Measurements from ENCODE around the gene PHACTR3. TPM values are rescaled to one million over a fixed set of nuclear protein-coding genes. Genes with fewer than 3 reads are reported as not detected.
A peak's percentile ranks its signal among the peaks of the same experiment; 100 is the strongest.

The PHACTR3 gene
- polyA plus RNA-seq, 2 of the 4 experiments (the other 2 are of a cell fraction) = not detected

DNA sequence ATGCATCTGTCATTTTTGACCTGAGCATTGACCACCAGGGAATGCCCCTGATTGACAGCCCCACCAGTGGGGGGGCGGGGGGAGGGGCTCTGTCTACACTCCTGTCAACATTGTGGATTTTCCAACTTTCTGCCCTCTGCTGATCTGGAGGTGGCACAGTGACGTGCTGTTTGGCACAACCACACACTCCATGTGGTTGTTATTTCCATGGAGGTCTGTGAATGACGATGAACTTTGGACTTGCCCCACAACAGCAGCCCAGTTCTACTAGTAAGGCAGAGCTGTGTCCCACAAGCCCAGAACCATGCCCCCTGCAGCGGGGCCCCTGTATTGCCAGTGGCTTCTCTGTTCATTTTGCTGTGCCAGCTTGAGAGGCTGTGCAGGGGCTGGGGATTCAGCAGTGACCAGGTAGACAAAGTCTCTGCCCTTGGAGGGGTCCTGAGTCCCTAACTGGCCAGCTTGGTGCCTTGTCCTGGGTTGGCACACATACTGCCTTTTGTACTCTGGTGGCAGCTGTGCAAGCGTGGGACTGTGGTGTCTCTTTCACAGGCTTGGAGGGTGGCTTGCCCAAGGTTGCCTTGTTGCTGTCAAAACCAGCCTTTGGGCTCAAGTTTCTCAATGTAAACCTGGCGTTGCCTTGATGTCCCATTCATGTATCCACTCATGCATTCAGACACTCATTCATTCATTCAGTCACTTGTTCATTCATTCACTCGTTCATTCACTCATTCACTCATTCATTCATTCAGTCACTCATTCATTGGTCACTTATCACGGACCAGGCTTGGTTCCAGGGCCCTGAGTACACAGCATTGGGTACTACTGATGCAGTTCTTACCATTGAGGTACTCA lies 220.6 kb downstream of the PHACTR3 start:
- Histone ChIP-seq H3K4me3 (no peak overlapping the region), H3K9me3 (no peaks in the 10 kb centered on the region), H3K4me1 (no peaks in the 10 kb centered on the region), H3K27ac (no peak overlapping the region; a peak in 1 of 6 replicates), H3K4me2 (no peak overlapping the region)
- WGBS (ENCODE audit: missing lambda C conversion rate) = 21% methylated on average over 6 of the region's 8 CpGs
- ChIA-PET POLR2A (no interaction called here), CTCF (interaction anchor here (1.6 to 2.0 kb wide), 2 partner anchors 17 to 41 kb away, joined by 4 to 5 read pairs; no protein-coding TSS in a partner anchor)
- DNase-seq (ENCODE audit: low read depth in 1 of 2, low spot score in 1 of 2) (no peak), ATAC-seq (no peak), FAIRE-seq (no peak)
- TF ChIP-seq HOXA7 (CRISPR knock-in tag; IDR thresholded peaks at IDR 0.05) = no peak
- no peak for TF ChIP-seq EHMT2 (IDR thresholded peaks at IDR 0.05; ENCODE audit: low read depth)
- TF ChIP-seq CBX2 (IDR thresholded peaks at IDR 0.05; ENCODE audit: borderline replicate concordance, low read depth) = no peak
- TF ChIP-seq ZNF302 (CRISPR knock-in tag; IDR thresholded peaks at IDR 0.05) = no peak
- TF ChIP-seq KDM5A (IDR thresholded peaks at IDR 0.05) = no peak
- no peak for TF ChIP-seq KDM1A (IDR thresholded peaks at IDR 0.05; ENCODE audit: low read depth)
- TF ChIP-seq TFCP2L1 (CRISPR knock-in tag; IDR thresholded peaks at IDR 0.05) = no peak
- TF ChIP-seq PHF8 (IDR thresholded peaks at IDR 0.05; ENCODE audit: borderline replicate concordance, low read depth) = no peak
- no peak for TF ChIP-seq GATA3 (IDR thresholded peaks at IDR 0.05; ENCODE audit: borderline replicate concordance)
- no peak for TF ChIP-seq HOXB5 (CRISPR knock-in tag; IDR thresholded peaks at IDR 0.05)
- TF ChIP-seq ZFP36 (IDR thresholded peaks at IDR 0.05; ENCODE audit: borderline replicate concordance, partially characterized antibody) = no peak
- no peak for TF ChIP-seq POLR2AphosphoS2 (conservative IDR thresholded peaks at IDR 0.05; ENCODE audit: low read length)
- TF ChIP-seq BHLHE40 (IDR thresholded peaks at IDR 0.05; ENCODE audit: low read depth, low read length) = no peak

DNA sequence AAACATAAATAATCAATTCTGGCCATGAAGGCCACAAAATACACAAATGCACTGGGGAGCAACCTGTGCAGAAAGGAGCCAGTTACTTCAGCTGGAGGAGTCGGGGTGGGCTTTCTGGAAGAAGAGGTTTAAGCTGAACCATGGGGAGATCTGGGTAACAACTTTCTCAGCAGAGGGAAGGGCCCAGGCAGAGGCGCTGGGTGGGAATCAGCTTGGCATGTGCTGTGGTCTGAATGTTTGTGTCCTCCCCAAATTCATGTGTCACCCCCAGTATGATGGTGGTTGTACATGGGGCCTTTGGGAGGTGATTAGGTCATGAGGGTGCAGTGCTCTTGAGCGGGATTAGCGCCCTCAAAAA lies 221.2 kb downstream of the PHACTR3 start:
- DNase-seq (ENCODE audit: low read depth in 1 of 2, low spot score in 1 of 2) (no peak), ATAC-seq (no peak), FAIRE-seq (no peak)
- H3K27ac ChIP-seq = peak overlapping the region in 1 of 2 experiments; percentile 30; a peak in 1 of 6 replicates
- H3K4me3 ChIP-seq = no peak overlapping the region
- ChIA-PET POLR2A (no interaction called here), CTCF (interaction anchor here (1.6 kb wide), 1 partner anchor 42 kb away, joined by 4 read pairs; no protein-coding TSS in a partner anchor)
- H3K4me2 ChIP-seq = no peak overlapping the region
- 42% methylated on average over 3 of the region's 4 CpGs for WGBS (ENCODE audit: missing lambda C conversion rate)
- no peak for TF ChIP-seq HDAC2 (IDR thresholded peaks at IDR 0.05)
- no peak for TF ChIP-seq FOXS1 (CRISPR knock-in tag; IDR thresholded peaks at IDR 0.05)
- H3K4me1 ChIP-seq = no peaks in the 10 kb centered on the region
- H3K9me3 ChIP-seq = no peaks in the 10 kb centered on the region

DNA sequence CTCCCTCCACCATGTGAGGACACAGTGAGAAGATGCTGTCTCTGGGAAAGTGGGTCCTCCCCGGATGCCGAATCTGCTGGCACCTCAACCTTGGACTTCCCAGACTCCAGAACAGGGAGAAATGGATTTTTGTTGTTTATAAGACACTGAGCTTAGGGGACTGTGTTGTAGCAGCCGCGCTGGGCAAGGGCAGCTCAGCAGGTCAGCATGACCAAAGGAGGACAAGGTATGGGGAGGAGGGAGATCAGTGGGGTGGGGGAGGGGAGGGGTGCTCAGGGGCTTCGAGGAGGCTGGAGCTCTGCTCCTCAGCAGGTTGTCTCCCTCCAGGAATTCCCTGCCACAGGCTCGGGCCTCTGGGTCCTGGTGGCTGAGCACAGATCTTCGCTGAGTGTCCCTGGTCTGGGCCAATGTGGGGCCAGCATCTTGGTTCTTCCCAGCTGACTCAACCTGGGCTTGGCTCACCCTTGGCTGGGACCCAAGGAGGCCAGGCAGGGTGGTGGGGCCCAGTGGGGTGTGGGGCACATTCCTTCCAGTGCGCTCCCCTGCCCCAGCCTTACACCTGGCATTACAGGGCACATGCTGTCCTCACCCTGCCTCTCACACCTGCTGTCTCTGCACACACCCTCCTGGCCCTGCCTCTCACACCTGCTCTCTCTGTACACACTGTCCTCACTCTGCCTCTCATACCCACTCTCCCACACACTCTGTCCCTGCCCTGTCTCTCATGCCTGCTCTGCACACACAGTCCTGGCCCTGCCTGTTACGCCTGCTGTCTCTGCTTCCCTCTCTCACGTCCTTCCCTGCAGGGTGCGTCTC lies 221.8 kb downstream of the PHACTR3 start:
- H3K27ac ChIP-seq = peak overlapping the region in 1 of 2 experiments; percentile 30; a peak in 1 of 6 replicates
- ATAC-seq = no peak; a peak in 1 of 6 replicates
- TF ChIP-seq EHMT2 (IDR thresholded peaks at IDR 0.05; ENCODE audit: low read depth) (no peak), NR3C1 (IDR thresholded peaks at IDR 0.05) (no peak), EHF (CRISPR knock-in tag; IDR thresholded peaks at IDR 0.05) (no peak), SMC3 (IDR thresholded peaks at IDR 0.05) (no peak), ZC3H11A (IDR thresholded peaks at IDR 0.05) (no peak), GATA3 (IDR thresholded peaks at IDR 0.05; ENCODE audit: borderline replicate concordance) (no peak), KDM5A (IDR thresholded peaks at IDR 0.05) (no peak), JUN (IDR thresholded peaks at IDR 0.05) (no peak)
- TF ChIP-seq, protein P1, sequence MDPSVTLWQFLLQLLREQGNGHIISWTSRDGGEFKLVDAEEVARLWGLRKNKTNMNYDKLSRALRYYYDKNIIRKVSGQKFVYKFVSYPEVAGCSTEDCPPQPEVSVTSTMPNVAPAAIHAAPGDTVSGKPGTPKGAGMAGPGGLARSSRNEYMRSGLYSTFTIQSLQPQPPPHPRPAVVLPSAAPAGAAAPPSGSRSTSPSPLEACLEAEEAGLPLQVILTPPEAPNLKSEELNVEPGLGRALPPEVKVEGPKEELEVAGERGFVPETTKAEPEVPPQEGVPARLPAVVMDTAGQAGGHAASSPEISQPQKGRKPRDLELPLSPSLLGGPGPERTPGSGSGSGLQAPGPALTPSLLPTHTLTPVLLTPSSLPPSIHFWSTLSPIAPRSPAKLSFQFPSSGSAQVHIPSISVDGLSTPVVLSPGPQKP (IDR thresholded peaks at IDR 0.05; ENCODE audit: low read depth, low read length) = no peak
- TF ChIP-seq, protein P2, sequence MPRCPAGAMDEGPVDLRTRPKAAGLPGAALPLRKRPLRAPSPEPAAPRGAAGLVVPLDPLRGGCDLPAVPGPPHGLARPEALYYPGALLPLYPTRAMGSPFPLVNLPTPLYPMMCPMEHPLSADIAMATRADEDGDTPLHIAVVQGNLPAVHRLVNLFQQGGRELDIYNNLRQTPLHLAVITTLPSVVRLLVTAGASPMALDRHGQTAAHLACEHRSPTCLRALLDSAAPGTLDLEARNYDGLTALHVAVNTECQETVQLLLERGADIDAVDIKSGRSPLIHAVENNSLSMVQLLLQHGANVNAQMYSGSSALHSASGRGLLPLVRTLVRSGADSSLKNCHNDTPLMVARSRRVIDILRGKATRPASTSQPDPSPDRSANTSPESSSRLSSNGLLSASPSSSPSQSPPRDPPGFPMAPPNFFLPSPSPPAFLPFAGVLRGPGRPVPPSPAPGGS (IDR thresholded peaks at IDR 0.05) = no peak
- TF ChIP-seq, protein P3, sequence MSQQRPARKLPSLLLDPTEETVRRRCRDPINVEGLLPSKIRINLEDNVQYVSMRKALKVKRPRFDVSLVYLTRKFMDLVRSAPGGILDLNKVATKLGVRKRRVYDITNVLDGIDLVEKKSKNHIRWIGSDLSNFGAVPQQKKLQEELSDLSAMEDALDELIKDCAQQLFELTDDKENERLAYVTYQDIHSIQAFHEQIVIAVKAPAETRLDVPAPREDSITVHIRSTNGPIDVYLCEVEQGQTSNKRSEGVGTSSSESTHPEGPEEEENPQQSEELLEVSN (IDR thresholded peaks at IDR 0.05; ENCODE audit: borderline replicate concordance, low read depth) = no peak
- no peaks in the 10 kb centered on the region for H3K4me1 ChIP-seq
- CTCF ChIA-PET = interaction anchor here (1.0 to 1.6 kb wide), 2 partner anchors 43 to 53 kb away, joined by 3 to 4 read pairs; no protein-coding TSS in a partner anchor
- no peaks in the 10 kb centered on the region for H3K9me3 ChIP-seq
- no peak overlapping the region for H3K4me3 ChIP-seq
- FAIRE-seq = no peak
- POLR2A ChIA-PET = no interaction called here
- no peak overlapping the region for H3K4me2 ChIP-seq
- no peak for DNase-seq (ENCODE audit: low read depth in 1 of 2, low spot score in 1 of 2)
- WGBS (ENCODE audit: missing lambda C conversion rate) = 30% methylated on average over 8 of the region's 11 CpGs

Data from A549 (cell line).